HepG2 (cell line): ENCODE results near the gene KLRD1. TPM values are rescaled to one million over a fixed set of nuclear protein-coding genes. Genes with fewer than 3 reads are reported as not detected.

Experiments used
- ATAC-seq: fragments of 200-7000 bp; cut with Tn5 transposase; 3 replicates; pipeline ENCODE4 v1.9.1; 2020; ENCODE audit warnings: mild to moderate bottlenecking, moderate library complexity
- BruUV-seq: library from RNA; stranded (reverse); fragments of 400-500 nt; replicated peaks from 2 replicates; lab custom pipeline; 2021; lab: Mats Ljungman, UMichigan
- CTCF ChIA-PET: fragments of 300-600 bp; formaldehyde crosslinking; extraction: SDS; loops from one replicate; lab custom pipeline; 2021; ENCODE audit warnings: low total read pairs, inconsistent platforms, low intra/inter-chr PET ratio; lab: Yijun Ruan, JAX
- POLR2A ChIA-PET: fragments of 350-600 bp; sonication (Branson Sonifier 250); formaldehyde crosslinking; loops from one replicate; lab custom pipeline; 2020; ENCODE audit warnings: antibody characterized with exemption, inconsistent platforms; lab: Yijun Ruan, JAX
- DNase-seq: peaks from one replicate; pipeline ENCODE4 v3.0.0-alpha.2; 2015; ENCODE audit warnings: low spot score
- FAIRE-seq: peaks from 3 replicates; lab custom pipeline; 2011; peaks lifted over from hg19 to GRCh38; lab: Jason Lieb, UNC
- H2AFZ ChIP-seq: one replicate; pipeline ENCODE4 v1.6.1; 2011; ENCODE audit warnings: low read length, inconsistent platforms
- H3K27ac ChIP-seq: fragments of 300-600 bp; 3 replicates; pipeline ENCODE4 v1.8.0; 2011; ENCODE audit warnings: mixed run types, mild to moderate bottlenecking, mixed read lengths, low read length, inconsistent platforms; ENCODE audit not compliant: insufficient read depth; ENCODE audit errors: extremely low read length
- H3K27me3 ChIP-seq, 2 experiments: fragments of 200-600 bp in 1 of 2; 2 replicates in 1 of 2; 3 replicates in 1 of 2; pipeline versions ENCODE4 v1.6.0 to v1.8.0; 2011; ENCODE audit warnings: low read length in 2 of 2, mild to moderate bottlenecking in 2 of 2, moderate library complexity in 2 of 2, inconsistent platforms in 1 of 2; ENCODE audit not compliant: insufficient read depth in 2 of 2, control insufficient read depth in 1 of 2
- H3K36me3 ChIP-seq, 2 experiments: fragments of 200-600 bp in 1 of 2; replicated peaks in 1 of 2; 2 replicates in 1 of 2; 3 replicates in 1 of 2; pipeline versions ENCODE4 v1.5.1 to v1.8.0; 2011; ENCODE audit warnings: low read length in 2 of 2, inconsistent platforms in 1 of 2; ENCODE audit not compliant: insufficient read depth in 2 of 2, control insufficient read depth in 1 of 2
- H3K4me1 ChIP-seq: 2 replicates; pipeline ENCODE4 v1.5.1; 2012; ENCODE audit warnings: low read length, inconsistent platforms; ENCODE audit not compliant: insufficient read depth
- H3K4me2 ChIP-seq: 2 replicates; pipeline ENCODE4 v1.6.0; 2011; ENCODE audit warnings: low read depth, low read length, inconsistent platforms
- H3K4me3 ChIP-seq, 3 experiments: fragments of 200-600 bp in 1 of 3; sonication (generic), shearing (Covaris generic) in 1 of 3; replicated peaks in 1 of 3; 2 replicates each; pipeline ENCODE4 v1.5.1; 2011 to 2016; ENCODE audit warnings: low read length in 3 of 3, inconsistent platforms in 2 of 3, low read depth in 2 of 3, mild to moderate bottlenecking in 2 of 3, control low read depth in 1 of 3, mixed read lengths in 1 of 3; ENCODE audit not compliant: insufficient read depth in 1 of 3
- H3K79me2 ChIP-seq: one replicate; pipeline ENCODE4 v1.6.1; 2011; ENCODE audit warnings: low read length, inconsistent platforms; ENCODE audit not compliant: insufficient read depth
- H3K9ac ChIP-seq: 2 replicates; pipeline ENCODE4 v1.6.0; 2011; ENCODE audit warnings: mild to moderate bottlenecking, low read depth, low read length, inconsistent platforms; ENCODE audit not compliant: insufficient read depth
- H3K9me3 ChIP-seq: 2 replicates; pipeline ENCODE4 v1.5.1; 2012; ENCODE audit warnings: mild to moderate bottlenecking, low read length
- H4K20me1 ChIP-seq: 2 replicates; pipeline ENCODE4 v1.6.0; 2011; ENCODE audit warnings: inconsistent platforms, mild to moderate bottlenecking, low read length, moderate library complexity; ENCODE audit not compliant: insufficient read depth
- BRCA1 ChIP-seq: sonication (generic); formaldehyde crosslinking; IDR thresholded peaks from 2 replicates; pipeline ENCODE4 v1.4.0; 2020; ENCODE audit warnings: missing genetic modification reagents
- CAMTA2 ChIP-seq: sonication (generic); formaldehyde crosslinking; IDR thresholded peaks from 2 replicates; pipeline ENCODE4 v1.4.0; 2020; ENCODE audit warnings: mild to moderate bottlenecking, missing genetic modification reagents, borderline replicate concordance
- CC2D1A ChIP-seq: sonication (generic); formaldehyde crosslinking; IDR thresholded peaks from 2 replicates; pipeline ENCODE4 v1.8.1; 2023; ENCODE audit warnings: mild to moderate bottlenecking, missing genetic modification reagents
- CREB1 ChIP-seq, 2 experiments: fragments of 450-650 bp in 1 of 2; IDR thresholded peaks; 2 replicates each; pipeline ENCODE4 v1.6.1; 2016 to 2017; ENCODE audit warnings: control low read depth in 1 of 2, mild to moderate bottlenecking in 1 of 2, missing compliant biosample characterization in 1 of 2, missing genetic modification characterization in 1 of 2
- ELF3 ChIP-seq: IDR thresholded peaks from 2 replicates; pipeline ENCODE4 v1.6.1; 2016; ENCODE audit warnings: missing genetic modification reagents, missing compliant biosample characterization
- PHB2 ChIP-seq: fragments of 450-650 bp; IDR thresholded peaks from 2 replicates; pipeline ENCODE4 v1.6.1; 2018; ENCODE audit not compliant: partially characterized antibody
- RAD51 ChIP-seq: fragments of 450-650 bp; IDR thresholded peaks from 2 replicates; pipeline ENCODE4 v1.6.1; 2016; ENCODE audit warnings: borderline replicate concordance
- SIX1 ChIP-seq: sonication (generic); formaldehyde crosslinking; IDR thresholded peaks from 2 replicates; pipeline ENCODE4 v1.4.0; 2020; ENCODE audit warnings: missing genetic modification reagents, borderline replicate concordance
- ZBTB20 ChIP-seq: sonication (generic); formaldehyde crosslinking; IDR thresholded peaks from 2 replicates; pipeline ENCODE4 v1.8.1; 2023; ENCODE audit warnings: missing genetic modification reagents, low read depth, mild to moderate bottlenecking, borderline replicate concordance
- ZNF124 ChIP-seq: sonication (generic); formaldehyde crosslinking; IDR thresholded peaks from 2 replicates; pipeline ENCODE4 v1.4.0; 2020; ENCODE audit warnings: missing genetic modification reagents
- ZNF276 ChIP-seq: sonication (generic); formaldehyde crosslinking; IDR thresholded peaks from 2 replicates; pipeline ENCODE4 v1.4.0; 2020; ENCODE audit warnings: mild to moderate bottlenecking, low read depth, missing genetic modification reagents
- ZNF296 ChIP-seq: sonication (generic); formaldehyde crosslinking; conservative IDR thresholded peaks from 2 replicates; pipeline ENCODE4 v1.5.0; 2020; ENCODE audit warnings: mild to moderate bottlenecking, missing genetic modification reagents
- ZNF30 ChIP-seq: sonication (generic); formaldehyde crosslinking; IDR thresholded peaks from 2 replicates; pipeline ENCODE4 v1.5.0; 2020; ENCODE audit warnings: mild to moderate bottlenecking, missing genetic modification reagents
- ZNF615 ChIP-seq: sonication (generic); formaldehyde crosslinking; IDR thresholded peaks from 2 replicates; pipeline ENCODE4 v1.5.0; 2020; ENCODE audit warnings: mild to moderate bottlenecking, missing genetic modification reagents, borderline replicate concordance
- ZNF619 ChIP-seq: sonication (generic); formaldehyde crosslinking; IDR thresholded peaks from 2 replicates; pipeline ENCODE4 v1.4.0; 2020; ENCODE audit warnings: mild to moderate bottlenecking, missing genetic modification reagents
- ZNF644 ChIP-seq: IDR thresholded peaks from 2 replicates; pipeline ENCODE4 v1.6.1; 2016; ENCODE audit warnings: low read depth
- ZNF678 ChIP-seq: sonication (generic); formaldehyde crosslinking; IDR thresholded peaks from 2 replicates; pipeline ENCODE4 v1.4.0; 2020; ENCODE audit warnings: mild to moderate bottlenecking, missing genetic modification reagents
- WGBS: methylation state at CpG from one replicate; pipeline ENCODE4 v1.1.6; 2017; ENCODE audit warnings: low lambda C conversion rate; 5-methylcytosine and 5-hydroxymethylcytosine counted together
- in situ Hi-C: cut with HindIII; loops from 2 replicates; pipeline ENCODE4 v1.10.0; 2017; ENCODE audit warnings: low pct_unique_long_range_greater_than_20kb; ENCODE audit not compliant: extremely low pct_ligation_motif_present
- intact Hi-C: fragments of 100-400 bp; cut with micrococcal nuclease; formaldehyde crosslinking; loops from one replicate; pipeline ENCODE4 v1.10.0; 2022; ENCODE audit not compliant: unreplicated experiment
- polyA plus RNA-seq, 8 experiments: library from polyadenylated mRNA; depleted of rRNA in 3 of 8; stranded (reverse) in 7 of 8; unstranded in 1 of 8; fragments of >200 nt; fragmentation: Illumina TruSeq in 4 of 8; extraction: Trizol in 4 of 8; gene quantifications; 2 replicates each; pipeline versions ENCODE4 v1.2.1 to v1.2.3, GENCODE V29; 2011 to 2016; ENCODE audit warnings: low read depth in 4 of 8, missing spikeins in 1 of 8, mixed read lengths in 1 of 8; ENCODE audit not compliant: insufficient read depth in 1 of 8
- total RNA-seq, 5 experiments: library from RNA; depleted of rRNA; stranded (reverse); fragments of >200 nt; fragmentation: Illumina TruSeq; extraction: Trizol; gene quantifications; 2 replicates each; pipeline ENCODE4 v1.2.3, GENCODE V29; 2016; ENCODE audit warnings: low read depth in 1 of 5

KLRD1 gene
- total and polyA plus RNA-seq, 2 of the 13 experiments (the other 11 are each of a cell fraction or from before 2014, with no cell fraction given), result 0.01 TPM; not detected in 1

- ATAC-seq, result no peak
- Histone ChIP-seq H4K20me1 (no peaks in the 10 kb centered on the region), H2AFZ (peak overlapping the region; percentile 100), H3K36me3 (no peaks in the 10 kb centered on the region), H3K4me2 (peak overlapping the region; percentile 84), H3K9me3 (no peaks in the 10 kb centered on the region), H3K9ac (peak overlapping the region; percentile 64; the same call in 1 of the 2 replicates), H3K79me2 (no peaks in the 10 kb centered on the region), H3K27me3 (no peaks in the 10 kb centered on the region; a peak in 1 of 5 replicates), H3K27ac (no peak overlapping the region), H3K4me1 (peaks cover 24% of the 10 kb centered on the region), H3K4me3 (peak overlapping the region; percentile 74 to 82 (median 78))
- no peak for TF ChIP-seq ZNF296
- TF ChIP-seq ZNF615 (CRISPR knock-in tag), result no peak
- no peak for TF ChIP-seq ELF3 (CRISPR knock-in tag)
- no peak for TF ChIP-seq ZNF124
- TF ChIP-seq BRCA1 (CRISPR knock-in tag), result no peak
- no peak for TF ChIP-seq CC2D1A (CRISPR knock-in tag)
- TF ChIP-seq CAMTA2 (CRISPR knock-in tag), result no peak
- TF ChIP-seq ZNF644 (CRISPR knock-in tag), result no peak
- TF ChIP-seq ZNF276 (CRISPR knock-in tag), result no peak
- no peak for TF ChIP-seq ZNF30 (CRISPR knock-in tag)
- no peak for TF ChIP-seq ZNF678 (CRISPR knock-in tag)
- no peak for TF ChIP-seq RAD51
- TF ChIP-seq CREB1 (IDR thresholded peaks at IDR 0.05), result no peak
- TF ChIP-seq CREB1 (CRISPR knock-in tag; IDR thresholded peaks at IDR 0.05), result no peak
- no peak for TF ChIP-seq PHB2
- TF ChIP-seq SIX1 (CRISPR knock-in tag), result no peak
- TF ChIP-seq ZBTB20, result no peak
- no peak for TF ChIP-seq ZNF619 (CRISPR knock-in tag)
- DNase-seq, result no peak
- in situ Hi-C loops, result no loop called here
- POLR2A ChIA-PET, result interaction anchor here (0.7 kb wide), 1 partner anchor 806 kb away, joined by 4 read pairs; no protein-coding TSS in a partner anchor
- 18% methylated on average over 6 of the region's 6 CpGs for WGBS
- no TSS peak for BruUV-seq
- CTCF ChIA-PET, result no interaction called here
- intact Hi-C loops, result loop anchor here (1.0 to 5.0 kb wide), 2 partner anchors 46 to 196 kb away; no protein-coding TSS in a partner anchor
- no peak for FAIRE-seq
Observed at GRCh38 chr12:10365696-10366405, 58.2 kb downstream of the KLRD1 start.
